22Rv1 (cell line): ENCODE measurements around the gene HNRNPH3.

Experiments used
- H3K27ac ChIP-seq: fragments of 450-650 bp; 2 replicates; pipeline ENCODE4 v1.5.1; 2017
- CTCF ChIP-seq: fragments of 450-650 bp; IDR thresholded peaks from 2 replicates; pipeline ENCODE4 v1.5.1; 2017; ENCODE audit warnings: mild to moderate bottlenecking
- ZFX ChIP-seq: fragments of 450-650 bp; IDR thresholded peaks from 2 replicates; pipeline ENCODE4 v1.6.1; 2017; ENCODE audit warnings: antibody characterized with exemption, borderline replicate concordance

HNRNPH3 gene

GRCh38 chr10:68346774-68347173 is 14.9 kb downstream of the HNRNPH3 start:
- no peak for TF ChIP-seq ZFX
- no peak for TF ChIP-seq CTCF
- peak overlapping the region; percentile 38 for H3K27ac ChIP-seq

- H3K27ac ChIP-seq, result peak overlapping the region; percentile 41; the same call in 1 of the 2 replicates
- no peak for TF ChIP-seq ZFX
- peak; percentile 82 for TF ChIP-seq CTCF
Observed at GRCh38 chr10:68348265-68348741, 16.4 kb downstream of the HNRNPH3 start.

GRCh38 chr10:68353537-68353936 is 21.7 kb downstream of the HNRNPH3 start:
- TF ChIP-seq CTCF (no peak), ZFX (no peak)
- no peak overlapping the region for H3K27ac ChIP-seq

GRCh38 chr10:68359189-68359588 is 27.3 kb downstream of the HNRNPH3 start:
- H3K27ac ChIP-seq, result no peak overlapping the region
- TF ChIP-seq ZFX, result no peak
- TF ChIP-seq CTCF, result no peak

GRCh38 chr10:68362590-68362989 is 30.7 kb downstream of the HNRNPH3 start:
- TF ChIP-seq ZFX (no peak), CTCF (no peak)
- H3K27ac ChIP-seq, result no peak overlapping the region

GRCh38 chr10:68364101-68364886 is 32.4 kb downstream of the HNRNPH3 start:
- no peak overlapping the region for H3K27ac ChIP-seq
- TF ChIP-seq ZFX (no peak), CTCF (no peak)

GRCh38 chr10:68365611-68366010 is 33.7 kb downstream of the HNRNPH3 start:
- no peak for TF ChIP-seq ZFX
- no peak for TF ChIP-seq CTCF
- no peak overlapping the region for H3K27ac ChIP-seq
